Fibroblast of the conjunctiva (primary cell): ENCODE measurements around the gene TLR2.

ENCODE experiments used
- DNase-seq: peaks from one replicate; pipeline ENCODE4 v3.0.0-alpha.2; 2010; ENCODE audit warnings: low read depth

TLR2 gene, protein sequence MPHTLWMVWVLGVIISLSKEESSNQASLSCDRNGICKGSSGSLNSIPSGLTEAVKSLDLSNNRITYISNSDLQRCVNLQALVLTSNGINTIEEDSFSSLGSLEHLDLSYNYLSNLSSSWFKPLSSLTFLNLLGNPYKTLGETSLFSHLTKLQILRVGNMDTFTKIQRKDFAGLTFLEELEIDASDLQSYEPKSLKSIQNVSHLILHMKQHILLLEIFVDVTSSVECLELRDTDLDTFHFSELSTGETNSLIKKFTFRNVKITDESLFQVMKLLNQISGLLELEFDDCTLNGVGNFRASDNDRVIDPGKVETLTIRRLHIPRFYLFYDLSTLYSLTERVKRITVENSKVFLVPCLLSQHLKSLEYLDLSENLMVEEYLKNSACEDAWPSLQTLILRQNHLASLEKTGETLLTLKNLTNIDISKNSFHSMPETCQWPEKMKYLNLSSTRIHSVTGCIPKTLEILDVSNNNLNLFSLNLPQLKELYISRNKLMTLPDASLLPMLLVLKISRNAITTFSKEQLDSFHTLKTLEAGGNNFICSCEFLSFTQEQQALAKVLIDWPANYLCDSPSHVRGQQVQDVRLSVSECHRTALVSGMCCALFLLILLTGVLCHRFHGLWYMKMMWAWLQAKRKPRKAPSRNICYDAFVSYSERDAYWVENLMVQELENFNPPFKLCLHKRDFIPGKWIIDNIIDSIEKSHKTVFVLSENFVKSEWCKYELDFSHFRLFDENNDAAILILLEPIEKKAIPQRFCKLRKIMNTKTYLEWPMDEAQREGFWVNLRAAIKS

GRCh38 chr4:153684182-153684970 is at the start of gene TLR2:
Gene TLR2, plus strand, starts transcription at chr4:153684280. Its CDS starts 18,628 bp downstream, at chr4:153702908.
- no peak for DNase-seq

DNA sequence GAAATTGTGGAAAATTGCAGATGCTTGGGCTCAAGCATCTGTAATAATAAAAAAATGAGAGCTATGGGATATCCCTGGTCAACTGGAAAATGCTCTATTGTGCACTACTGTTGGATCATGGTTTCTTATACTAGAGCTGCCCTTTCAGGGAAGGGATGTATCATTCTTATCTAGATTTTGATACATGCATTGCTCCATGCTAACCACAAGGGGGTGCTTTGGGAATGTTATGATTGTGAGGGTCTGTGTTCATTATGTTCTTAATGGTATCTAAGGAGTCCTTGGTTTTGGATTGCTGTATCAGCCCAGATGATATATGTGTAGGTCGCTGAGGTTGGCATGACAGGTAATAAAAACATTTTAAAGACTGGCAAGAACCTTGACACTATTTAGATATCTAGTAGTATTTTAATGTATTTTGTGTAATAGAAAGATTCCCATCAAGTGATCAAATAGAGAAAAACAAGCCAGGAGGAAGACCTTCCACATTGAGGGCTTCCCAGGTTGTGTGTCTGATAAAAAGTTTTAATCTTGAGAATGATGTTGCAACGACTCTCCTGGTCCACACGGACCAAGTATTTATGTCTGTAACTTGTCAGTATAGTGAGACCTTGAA is 49.2 kb upstream of the TLR2 start:
- DNase-seq = peak; percentile 24

- DNase-seq = no peak
Measured at GRCh38 chr4:153635846-153636245, 48.2 kb upstream of the TLR2 start.

DNA sequence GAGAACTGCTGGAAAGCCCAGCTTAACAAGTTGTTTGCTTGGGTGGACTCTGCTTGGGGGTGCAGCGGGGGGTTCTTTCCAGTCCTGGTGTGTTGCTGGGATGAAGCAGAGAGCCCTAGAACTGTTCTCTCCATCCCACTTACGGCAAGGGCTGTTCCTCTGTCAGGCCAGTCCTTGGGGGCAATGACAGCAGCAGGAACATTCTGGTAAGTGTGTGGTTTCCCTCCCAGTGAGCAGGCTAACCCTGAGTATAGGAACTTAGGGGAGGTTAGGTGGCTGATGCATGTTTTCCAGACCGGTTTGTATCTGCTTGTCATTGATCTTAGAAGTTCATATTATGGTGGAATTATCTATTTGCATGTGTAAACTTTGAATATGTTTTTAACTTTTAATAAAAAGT is 46.9 kb upstream of the TLR2 start:
- no peak for DNase-seq

- DNase-seq = no peak
Measured at GRCh38 chr4:153638011-153638410, 46.1 kb upstream of the TLR2 start.

- no peak for DNase-seq
Measured at GRCh38 chr4:153638999-153639398, 45.1 kb upstream of the TLR2 start.

- DNase-seq = no peak
Measured at GRCh38 chr4:153639833-153640802, 44.0 kb upstream of the TLR2 start.

- DNase-seq = no peak
Measured at GRCh38 chr4:153641532-153641931, 42.5 kb upstream of the TLR2 start.

GRCh38 chr4:153643406-153644383 is 40.4 kb upstream of the TLR2 start:
- peak; percentile 14 for DNase-seq

DNA sequence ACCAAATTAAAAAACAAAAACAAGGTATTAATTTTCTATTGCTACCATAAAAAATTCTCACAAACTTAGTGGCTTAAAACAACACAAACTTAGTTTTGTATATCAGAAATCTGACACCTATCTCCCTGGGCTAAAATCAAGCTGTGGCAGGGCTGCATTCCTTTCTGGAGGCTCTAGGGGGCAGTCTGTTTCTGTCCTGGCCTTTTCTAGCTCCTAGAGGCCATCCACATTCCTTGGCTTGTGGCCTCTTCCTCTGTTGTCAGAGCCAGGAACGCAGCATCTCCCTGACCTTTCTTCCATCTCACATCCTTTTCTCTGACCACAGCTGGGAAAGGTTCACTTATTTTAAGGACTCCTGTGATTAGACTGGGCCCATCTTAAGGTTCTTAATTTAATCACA is 38.9 kb upstream of the TLR2 start:
- DNase-seq = no peak

DNA sequence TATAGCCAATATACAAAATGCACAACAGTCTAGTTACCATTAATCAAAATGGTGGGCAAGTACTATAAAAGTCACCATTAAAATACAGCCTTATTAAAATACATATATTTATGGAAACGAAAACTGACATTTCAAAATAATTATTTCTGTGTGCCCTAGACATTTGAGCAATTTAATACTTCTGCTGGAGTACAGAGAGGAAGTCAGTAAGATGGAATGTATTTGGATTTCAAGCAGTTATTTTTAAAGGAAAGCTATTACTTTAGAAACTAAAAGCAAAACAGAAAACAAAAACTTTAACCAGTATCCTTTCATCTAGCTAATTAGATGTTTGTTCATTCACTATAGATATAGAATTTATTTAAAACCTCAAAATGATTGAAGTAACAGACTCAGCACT is 37.8 kb upstream of the TLR2 start:
- DNase-seq = no peak

DNA sequence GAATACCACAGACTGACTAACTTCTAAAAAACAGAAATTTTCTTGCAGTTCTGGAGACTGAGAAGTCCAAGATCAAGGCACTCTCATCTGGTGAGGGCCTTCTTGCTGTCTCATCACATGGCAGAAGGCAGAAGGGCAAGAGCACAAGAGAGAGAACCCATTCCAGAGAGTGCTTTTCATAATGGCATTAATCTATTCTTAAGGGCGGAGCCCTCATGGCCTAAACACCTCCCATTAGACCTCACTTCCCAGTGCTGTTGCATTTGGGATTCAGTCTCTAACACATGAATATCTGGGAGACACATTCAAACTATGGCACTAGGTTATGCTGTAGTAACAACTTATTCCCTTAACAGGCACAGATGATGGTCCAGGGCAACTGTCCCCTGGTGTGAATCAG is 37.1 kb upstream of the TLR2 start:
- DNase-seq = no peak

DNA sequence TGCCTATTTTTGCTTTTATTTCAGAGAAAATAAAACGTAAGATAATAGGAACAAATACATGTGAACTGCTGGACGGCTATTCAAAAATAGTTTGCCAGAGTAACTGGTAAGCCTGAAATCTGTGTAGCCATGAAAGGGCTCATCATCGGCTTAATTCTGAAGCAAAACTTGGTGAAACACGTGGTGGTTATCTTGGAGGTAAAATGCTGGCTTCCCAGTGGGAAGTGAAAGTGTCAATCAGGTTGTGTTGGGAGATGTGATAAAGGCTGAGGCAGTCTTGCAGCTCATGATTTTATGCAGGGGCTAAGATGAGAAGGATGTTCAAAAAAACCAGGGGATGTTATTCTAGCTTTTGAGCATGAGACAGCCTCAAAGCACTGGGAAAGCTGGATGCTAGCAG is 36.1 kb upstream of the TLR2 start:
- no peak for DNase-seq

DNA sequence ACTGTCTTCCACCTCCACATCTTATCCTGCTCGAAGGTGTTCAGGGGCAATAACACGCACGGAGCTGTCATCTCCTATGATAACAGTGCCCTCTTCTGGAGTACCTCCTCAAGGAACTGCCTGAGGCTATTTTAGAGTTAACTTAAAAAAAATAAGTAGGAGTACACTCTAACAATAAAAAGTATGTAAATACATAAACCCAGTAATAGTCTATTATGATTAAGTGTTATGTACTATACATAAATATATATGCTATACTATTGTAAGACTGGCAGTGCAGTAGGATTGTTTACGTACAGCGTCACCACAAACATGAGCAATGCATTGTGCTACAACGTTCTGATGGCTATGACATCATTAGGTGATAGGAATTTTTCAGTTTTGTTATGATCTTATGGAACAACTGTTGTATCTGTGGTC is 34.5 kb upstream of the TLR2 start:
- DNase-seq = no peak

- no peak for DNase-seq
Measured at GRCh38 chr4:153651116-153651515, 33.0 kb upstream of the TLR2 start.

- DNase-seq = no peak
Measured at GRCh38 chr4:153651587-153651986, 32.5 kb upstream of the TLR2 start.

GRCh38 chr4:153652051-153652784 is 31.9 kb upstream of the TLR2 start:
- no peak for DNase-seq

GRCh38 chr4:153655002-153655541 is 29.0 kb upstream of the TLR2 start:
- DNase-seq = no peak

- no peak for DNase-seq
Measured at GRCh38 chr4:153655928-153656327, 28.2 kb upstream of the TLR2 start.
